Liver (tissue), 3 donors: ENCODE results near the gene CHAF1B.

Experiments used
- EGR1 ChIP-seq, 2 donors: IDR thresholded peaks; 2 replicates each; pipeline ENCODE4 v1.6.1; 2016 to 2018; ENCODE audit warnings: antibody characterized with exemption in 2 of 2, low read depth in 2 of 2
- FOXA2 ChIP-seq: IDR thresholded peaks from 2 replicates; pipeline ENCODE4 v1.6.1; 2016; ENCODE audit warnings: antibody characterized with exemption
- RAD21 ChIP-seq, 2 donors: IDR thresholded peaks; 2 replicates each; pipeline ENCODE4 v1.6.1; 2016; ENCODE audit warnings: antibody characterized with exemption in 2 of 2, mild to moderate bottlenecking in 2 of 2
- RXRA ChIP-seq, 2 donors: IDR thresholded peaks; 2 replicates each; pipeline ENCODE4 v1.6.1; 2017 to 2018; ENCODE audit warnings: antibody characterized with exemption in 2 of 2, mild to moderate bottlenecking in 1 of 2
- SP1 ChIP-seq: IDR thresholded peaks from 2 replicates; pipeline ENCODE4 v1.6.1; 2018; ENCODE audit warnings: antibody characterized with exemption, mild to moderate bottlenecking
- YY1 ChIP-seq: IDR thresholded peaks from 2 replicates; pipeline ENCODE4 v1.6.1; 2016; ENCODE audit warnings: antibody characterized with exemption, mild to moderate bottlenecking
- TF ChIP-seq, protein P1 (sequence below): fragments of 150-350 bp; IDR thresholded peaks from 2 replicates; pipeline ENCODE4 v1.5.1; 2017; ENCODE audit warnings: improper control_type of control experiment, low read depth, low read length; ENCODE audit not compliant: missing input control
- TF ChIP-seq, protein P2 (sequence below): IDR thresholded peaks from 2 replicates; pipeline ENCODE4 v1.6.1; 2016; ENCODE audit warnings: antibody characterized with exemption
- TF ChIP-seq, protein P3 (sequence below): IDR thresholded peaks from 2 replicates; pipeline ENCODE4 v1.6.1; 2016; ENCODE audit warnings: antibody characterized with exemption, mild to moderate bottlenecking
- TF ChIP-seq, protein P4 (sequence below): IDR thresholded peaks from 2 replicates; pipeline ENCODE4 v1.6.1; 2016; ENCODE audit warnings: antibody characterized with exemption
- TF ChIP-seq, protein P5 (sequence below): IDR thresholded peaks from 2 replicates; pipeline ENCODE4 v1.6.1; 2016; ENCODE audit warnings: antibody characterized with exemption
- donor health status: healthy.
- donor health status: healthy.

DNA sequence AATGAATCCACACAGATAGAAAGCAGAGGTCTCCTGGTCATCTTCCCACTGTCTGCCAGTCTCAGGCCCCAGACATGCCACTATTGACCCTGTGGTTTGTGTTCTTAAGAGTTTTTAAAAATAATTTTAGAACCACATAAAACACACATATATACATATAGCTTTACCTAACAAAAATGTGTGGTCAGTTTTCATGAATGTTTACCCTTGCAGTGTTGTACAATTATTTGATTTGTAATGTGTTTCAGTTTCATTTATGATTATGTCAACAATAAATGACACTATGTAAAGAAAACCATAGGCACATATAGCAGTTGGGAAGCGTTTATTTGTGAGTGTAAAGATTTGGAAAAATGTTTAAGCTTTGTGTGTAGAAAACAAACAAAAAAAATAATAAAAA lies 17.1 kb downstream of the CHAF1B start:
- TF ChIP-seq, protein P1, sequence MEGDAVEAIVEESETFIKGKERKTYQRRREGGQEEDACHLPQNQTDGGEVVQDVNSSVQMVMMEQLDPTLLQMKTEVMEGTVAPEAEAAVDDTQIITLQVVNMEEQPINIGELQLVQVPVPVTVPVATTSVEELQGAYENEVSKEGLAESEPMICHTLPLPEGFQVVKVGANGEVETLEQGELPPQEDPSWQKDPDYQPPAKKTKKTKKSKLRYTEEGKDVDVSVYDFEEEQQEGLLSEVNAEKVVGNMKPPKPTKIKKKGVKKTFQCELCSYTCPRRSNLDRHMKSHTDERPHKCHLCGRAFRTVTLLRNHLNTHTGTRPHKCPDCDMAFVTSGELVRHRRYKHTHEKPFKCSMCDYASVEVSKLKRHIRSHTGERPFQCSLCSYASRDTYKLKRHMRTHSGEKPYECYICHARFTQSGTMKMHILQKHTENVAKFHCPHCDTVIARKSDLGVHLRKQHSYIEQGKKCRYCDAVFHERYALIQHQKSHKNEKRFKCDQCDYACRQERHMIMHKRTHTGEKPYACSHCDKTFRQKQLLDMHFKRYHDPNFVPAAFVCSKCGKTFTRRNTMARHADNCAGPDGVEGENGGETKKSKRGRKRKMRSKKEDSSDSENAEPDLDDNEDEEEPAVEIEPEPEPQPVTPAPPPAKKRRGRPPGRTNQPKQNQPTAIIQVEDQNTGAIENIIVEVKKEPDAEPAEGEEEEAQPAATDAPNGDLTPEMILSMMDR = no peak
- TF ChIP-seq EGR1 (IDR thresholded peaks at IDR 0.05; ENCODE audit: low read depth in 2 of 2) = no peak
- TF ChIP-seq, protein P2, sequence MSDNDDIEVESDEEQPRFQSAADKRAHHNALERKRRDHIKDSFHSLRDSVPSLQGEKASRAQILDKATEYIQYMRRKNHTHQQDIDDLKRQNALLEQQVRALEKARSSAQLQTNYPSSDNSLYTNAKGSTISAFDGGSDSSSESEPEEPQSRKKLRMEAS = no peak
- TF ChIP-seq FOXA2 = no peak
- no peak for TF ChIP-seq YY1
- TF ChIP-seq, protein P3, sequence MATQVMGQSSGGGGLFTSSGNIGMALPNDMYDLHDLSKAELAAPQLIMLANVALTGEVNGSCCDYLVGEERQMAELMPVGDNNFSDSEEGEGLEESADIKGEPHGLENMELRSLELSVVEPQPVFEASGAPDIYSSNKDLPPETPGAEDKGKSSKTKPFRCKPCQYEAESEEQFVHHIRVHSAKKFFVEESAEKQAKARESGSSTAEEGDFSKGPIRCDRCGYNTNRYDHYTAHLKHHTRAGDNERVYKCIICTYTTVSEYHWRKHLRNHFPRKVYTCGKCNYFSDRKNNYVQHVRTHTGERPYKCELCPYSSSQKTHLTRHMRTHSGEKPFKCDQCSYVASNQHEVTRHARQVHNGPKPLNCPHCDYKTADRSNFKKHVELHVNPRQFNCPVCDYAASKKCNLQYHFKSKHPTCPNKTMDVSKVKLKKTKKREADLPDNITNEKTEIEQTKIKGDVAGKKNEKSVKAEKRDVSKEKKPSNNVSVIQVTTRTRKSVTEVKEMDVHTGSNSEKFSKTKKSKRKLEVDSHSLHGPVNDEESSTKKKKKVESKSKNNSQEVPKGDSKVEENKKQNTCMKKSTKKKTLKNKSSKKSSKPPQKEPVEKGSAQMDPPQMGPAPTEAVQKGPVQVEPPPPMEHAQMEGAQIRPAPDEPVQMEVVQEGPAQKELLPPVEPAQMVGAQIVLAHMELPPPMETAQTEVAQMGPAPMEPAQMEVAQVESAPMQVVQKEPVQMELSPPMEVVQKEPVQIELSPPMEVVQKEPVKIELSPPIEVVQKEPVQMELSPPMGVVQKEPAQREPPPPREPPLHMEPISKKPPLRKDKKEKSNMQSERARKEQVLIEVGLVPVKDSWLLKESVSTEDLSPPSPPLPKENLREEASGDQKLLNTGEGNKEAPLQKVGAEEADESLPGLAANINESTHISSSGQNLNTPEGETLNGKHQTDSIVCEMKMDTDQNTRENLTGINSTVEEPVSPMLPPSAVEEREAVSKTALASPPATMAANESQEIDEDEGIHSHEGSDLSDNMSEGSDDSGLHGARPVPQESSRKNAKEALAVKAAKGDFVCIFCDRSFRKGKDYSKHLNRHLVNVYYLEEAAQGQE = no peak
- no peak for TF ChIP-seq RAD21 (IDR thresholded peaks at IDR 0.05)
- TF ChIP-seq, protein P4, sequence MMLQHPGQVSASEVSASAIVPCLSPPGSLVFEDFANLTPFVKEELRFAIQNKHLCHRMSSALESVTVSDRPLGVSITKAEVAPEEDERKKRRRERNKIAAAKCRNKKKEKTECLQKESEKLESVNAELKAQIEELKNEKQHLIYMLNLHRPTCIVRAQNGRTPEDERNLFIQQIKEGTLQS = no peak
- TF ChIP-seq, protein P5, sequence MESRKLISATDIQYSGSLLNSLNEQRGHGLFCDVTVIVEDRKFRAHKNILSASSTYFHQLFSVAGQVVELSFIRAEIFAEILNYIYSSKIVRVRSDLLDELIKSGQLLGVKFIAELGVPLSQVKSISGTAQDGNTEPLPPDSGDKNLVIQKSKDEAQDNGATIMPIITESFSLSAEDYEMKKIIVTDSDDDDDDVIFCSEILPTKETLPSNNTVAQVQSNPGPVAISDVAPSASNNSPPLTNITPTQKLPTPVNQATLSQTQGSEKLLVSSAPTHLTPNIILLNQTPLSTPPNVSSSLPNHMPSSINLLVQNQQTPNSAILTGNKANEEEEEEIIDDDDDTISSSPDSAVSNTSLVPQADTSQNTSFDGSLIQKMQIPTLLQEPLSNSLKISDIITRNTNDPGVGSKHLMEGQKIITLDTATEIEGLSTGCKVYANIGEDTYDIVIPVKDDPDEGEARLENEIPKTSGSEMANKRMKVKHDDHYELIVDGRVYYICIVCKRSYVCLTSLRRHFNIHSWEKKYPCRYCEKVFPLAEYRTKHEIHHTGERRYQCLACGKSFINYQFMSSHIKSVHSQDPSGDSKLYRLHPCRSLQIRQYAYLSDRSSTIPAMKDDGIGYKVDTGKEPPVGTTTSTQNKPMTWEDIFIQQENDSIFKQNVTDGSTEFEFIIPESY = no peak
- no peak for TF ChIP-seq RXRA (IDR thresholded peaks at IDR 0.05)
- no peak for TF ChIP-seq SP1
